Fibroblast of skin of left biceps (primary cell): ENCODE measurements around the gene ITSN1.
"Not testable (repeated sequence)": the region's sequence is repeated elsewhere in the genome, so short reads cannot be mapped to it uniquely, and the experiment has no call there.

ENCODE experiments used
- DNase-seq, 2 experiments: peaks; one replicate each; pipeline ENCODE4 v3.0.0-alpha.2; 2013; ENCODE audit warnings: low read depth in 2 of 2

Gene ITSN1

DNA sequence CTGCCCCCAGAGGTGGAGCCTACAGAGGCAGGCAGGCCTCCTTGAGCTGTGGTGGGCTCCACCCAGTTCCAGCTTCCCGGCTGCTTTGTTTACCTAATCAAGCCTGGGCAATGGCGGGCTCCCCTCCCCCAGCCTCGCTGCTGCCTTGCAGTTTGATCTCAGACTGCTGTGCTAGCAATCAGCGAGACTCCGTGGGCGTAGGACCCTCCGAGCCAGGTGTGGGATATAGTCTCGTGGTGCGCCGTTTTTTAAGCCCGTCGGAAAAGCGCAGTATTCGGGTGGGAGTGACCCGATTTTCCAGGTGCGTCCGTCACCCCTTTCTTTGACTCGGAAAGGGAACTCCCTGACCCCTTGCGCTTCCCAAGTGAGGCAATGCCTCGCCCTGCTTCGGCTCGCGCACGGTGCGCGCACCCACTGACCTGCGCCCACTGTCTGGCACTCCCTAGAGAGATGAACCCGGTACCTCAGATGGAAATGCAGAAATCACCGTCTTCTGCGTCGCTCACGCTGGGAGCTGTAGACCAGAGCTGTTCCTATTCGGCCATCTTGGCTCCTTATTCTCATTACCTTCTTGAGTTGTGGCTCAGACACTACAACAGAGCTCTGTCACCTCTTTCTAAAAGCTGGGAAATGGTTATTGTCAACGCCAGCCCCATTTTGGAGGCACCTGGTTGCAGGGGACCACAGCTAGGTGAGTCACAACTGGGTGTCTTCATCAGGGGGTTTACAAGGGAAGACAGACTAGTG is 288.9 kb downstream of the ITSN1 start:
- not testable (repeated sequence) for DNase-seq

- DNase-seq, result no peak
Observed at GRCh38 chr21:33931799-33932390, 289.6 kb downstream of the ITSN1 start.

GRCh38 chr21:33932731-33933130 is 290.4 kb downstream of the ITSN1 start:
- DNase-seq, result no peak

DNA sequence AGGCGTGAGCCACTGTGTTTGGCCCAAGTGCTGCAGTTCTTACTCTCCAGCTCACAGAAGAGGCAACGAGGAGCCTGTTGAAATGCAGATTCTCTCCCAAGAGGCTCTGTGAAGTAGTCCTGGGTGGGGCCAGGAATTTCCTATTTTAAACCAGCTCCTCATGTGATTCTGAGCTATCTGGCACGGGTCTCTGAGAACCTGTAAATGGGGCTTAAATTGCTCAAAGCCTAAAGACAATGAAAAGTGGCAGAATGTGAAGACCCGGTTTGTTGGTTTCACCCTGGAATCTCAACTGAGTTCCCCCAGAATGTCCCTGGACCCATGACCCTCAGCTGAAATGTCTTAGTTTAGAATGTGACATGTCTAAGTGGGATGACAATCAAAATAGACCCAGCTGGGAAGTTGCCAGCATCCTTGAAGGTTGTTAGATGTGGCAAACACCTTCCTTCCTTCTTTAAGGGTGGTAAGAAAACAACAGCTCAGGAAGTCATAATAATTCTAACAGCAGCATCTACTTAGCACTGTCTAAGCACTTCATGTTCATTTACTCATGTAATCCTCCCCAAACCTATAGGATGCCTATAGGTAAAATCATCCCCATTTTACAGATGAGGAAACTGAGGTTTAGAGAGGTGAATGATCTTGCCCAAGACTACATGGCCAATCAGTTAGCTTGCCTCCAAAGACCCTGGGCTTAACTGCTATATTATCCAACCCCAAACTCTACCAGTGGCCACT is 294.2 kb downstream of the ITSN1 start:
- no peak for DNase-seq

GRCh38 chr21:33937146-33937545 is 294.8 kb downstream of the ITSN1 start:
- no peak for DNase-seq

DNA sequence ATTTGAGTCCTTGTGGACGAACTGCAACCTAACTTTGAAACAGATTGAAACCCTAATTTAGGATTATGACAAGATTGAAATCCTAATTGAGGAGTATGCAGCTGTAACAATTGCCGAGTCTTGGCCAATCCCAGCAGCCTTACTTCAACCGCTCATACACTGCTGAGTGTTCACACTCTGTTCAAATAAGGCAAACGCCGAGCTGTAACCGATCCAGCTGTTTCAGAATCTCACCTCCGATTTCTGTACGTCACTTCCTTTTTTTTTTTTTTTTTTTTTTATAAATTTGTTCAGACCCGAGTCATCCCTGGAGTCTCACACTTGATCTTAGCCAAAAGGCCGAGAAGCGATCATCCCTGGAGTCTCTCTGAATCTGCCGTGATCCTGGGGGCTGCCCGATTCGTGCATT is 295.6 kb downstream of the ITSN1 start:
- DNase-seq, result no peak

DNA sequence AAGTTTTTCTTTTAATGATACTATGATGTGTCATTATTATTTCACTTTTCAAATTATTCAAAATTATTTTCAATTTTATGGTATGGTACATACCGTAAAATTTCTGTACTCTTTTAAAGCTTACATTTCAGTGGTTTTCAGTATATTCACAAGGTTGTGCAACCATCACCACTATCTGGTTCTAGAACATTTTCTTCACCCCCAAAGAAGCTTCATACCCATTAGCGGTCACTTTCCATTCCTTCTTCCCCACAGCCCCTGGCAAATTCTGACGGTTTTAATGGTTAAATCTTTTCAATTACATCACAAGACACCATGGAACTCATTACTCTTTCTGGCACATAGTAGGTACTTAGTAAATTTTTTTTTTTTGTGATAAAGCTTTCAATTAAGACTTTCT is 296.1 kb downstream of the ITSN1 start:
- no peak for DNase-seq

DNA sequence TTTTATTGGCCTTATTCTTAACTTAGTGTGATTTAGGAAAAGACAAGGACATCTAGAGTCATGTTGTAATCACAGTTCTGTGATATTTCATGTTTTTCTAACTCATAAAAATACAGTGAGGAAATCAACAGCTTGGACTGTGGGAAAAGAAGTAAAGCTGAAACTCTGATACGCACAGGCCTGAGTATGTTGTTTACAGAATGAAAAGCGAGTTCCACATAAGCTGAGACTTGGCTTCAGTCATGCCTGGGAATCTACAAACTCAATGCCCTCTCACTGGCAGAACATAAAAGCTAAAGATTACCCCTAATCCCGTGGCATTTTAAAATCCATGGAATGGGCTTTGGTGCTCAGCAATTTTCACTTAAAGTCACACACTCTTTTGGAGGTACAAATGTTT is 296.9 kb downstream of the ITSN1 start:
- no peak for DNase-seq

DNA sequence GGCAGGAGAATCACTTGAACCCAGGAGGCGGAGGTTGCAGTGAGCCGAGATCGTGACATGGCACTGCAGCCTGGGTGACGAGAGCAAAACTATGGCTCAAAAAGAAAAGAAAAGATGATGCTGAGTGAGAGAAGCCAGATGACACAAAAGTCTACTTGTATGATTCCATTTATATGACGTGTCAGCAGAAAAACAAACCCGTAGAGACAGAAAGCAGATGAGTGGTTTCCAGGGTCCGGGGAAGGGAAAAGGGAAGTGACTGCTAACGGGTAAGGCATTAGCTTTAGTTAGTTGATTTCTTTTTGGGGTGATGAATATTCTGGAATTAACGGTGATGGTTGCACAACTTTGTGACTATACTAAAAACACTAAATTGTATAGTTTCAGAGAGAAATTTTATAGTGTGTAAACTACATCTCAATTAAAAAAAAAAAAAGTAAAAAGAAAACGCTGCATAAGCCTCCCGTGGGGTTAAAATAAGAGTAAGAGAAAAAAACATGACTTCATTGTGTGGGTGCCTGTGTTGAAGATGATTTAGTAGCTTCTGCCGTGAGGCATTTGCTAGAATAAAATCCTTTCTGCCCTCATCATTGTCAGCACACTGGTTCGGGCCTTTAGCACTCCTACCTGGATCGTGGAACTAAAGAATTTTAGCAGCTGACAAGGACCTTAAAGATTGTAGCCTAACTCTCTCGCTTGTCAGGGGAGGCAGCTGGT is 298.0 kb downstream of the ITSN1 start:
- peak; percentile 79 to 81 for DNase-seq

GRCh38 chr21:33940881-33941245 is 298.6 kb downstream of the ITSN1 start:
- DNase-seq, result no peak

- no peak for DNase-seq
Observed at GRCh38 chr21:33942426-33942825, 300.1 kb downstream of the ITSN1 start.

DNA sequence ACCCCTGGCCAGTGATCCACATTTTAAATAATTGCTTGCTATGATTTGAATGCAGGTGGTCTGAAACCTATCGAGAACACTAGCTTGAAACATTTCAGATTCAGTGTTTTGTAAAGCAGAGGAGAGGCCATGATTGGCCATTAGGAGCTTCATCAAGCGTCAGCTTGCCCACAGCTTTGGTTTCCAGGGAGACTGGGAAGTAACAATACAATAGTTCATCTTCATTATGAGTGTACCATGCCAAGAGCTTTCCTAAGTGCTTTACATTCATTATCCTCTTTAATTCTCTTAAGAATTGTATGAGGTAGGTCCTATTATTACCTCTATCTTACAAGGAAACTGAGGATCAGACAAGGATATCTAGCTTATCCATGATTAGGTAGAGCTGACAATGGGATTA is 301.0 kb downstream of the ITSN1 start:
- no peak for DNase-seq

GRCh38 chr21:33944185-33944763 is 302.0 kb downstream of the ITSN1 start:
- DNase-seq, result no peak

GRCh38 chr21:33945652-33946270 is 303.5 kb downstream of the ITSN1 start:
- DNase-seq, result no peak

- peak; percentile 90 to 91 for DNase-seq
Observed at GRCh38 chr21:33947451-33948095, 305.3 kb downstream of the ITSN1 start.

- no peak for DNase-seq
Observed at GRCh38 chr21:33948096-33948950, 306.0 kb downstream of the ITSN1 start.

DNA sequence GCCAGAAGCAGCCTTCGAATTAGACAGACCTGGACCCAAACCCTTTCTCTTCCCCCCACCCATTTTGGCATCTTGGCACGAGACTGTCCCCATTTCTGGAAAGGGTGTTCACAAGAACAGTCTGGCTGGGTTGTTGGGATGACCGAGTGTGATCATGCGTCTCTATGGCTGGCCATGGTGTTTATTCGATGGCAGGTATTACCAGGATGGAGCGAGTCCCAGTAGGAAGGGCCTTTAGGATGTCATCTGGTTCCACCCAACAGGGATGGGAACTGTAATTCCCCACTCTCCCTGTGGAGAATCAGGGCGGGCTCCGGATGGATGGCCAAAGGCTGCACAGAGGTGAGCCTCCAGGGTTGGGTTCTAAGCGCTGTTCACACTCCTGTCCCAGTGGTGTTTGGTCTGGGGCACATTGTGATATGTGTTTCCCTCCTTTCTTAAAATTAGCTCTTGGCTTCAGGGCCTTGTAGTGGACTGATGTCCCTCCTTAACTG is 306.7 kb downstream of the ITSN1 start:
- DNase-seq, result no peak
